ENCODE results near the gene SLC10A2.

Gene SLC10A2

DNA sequence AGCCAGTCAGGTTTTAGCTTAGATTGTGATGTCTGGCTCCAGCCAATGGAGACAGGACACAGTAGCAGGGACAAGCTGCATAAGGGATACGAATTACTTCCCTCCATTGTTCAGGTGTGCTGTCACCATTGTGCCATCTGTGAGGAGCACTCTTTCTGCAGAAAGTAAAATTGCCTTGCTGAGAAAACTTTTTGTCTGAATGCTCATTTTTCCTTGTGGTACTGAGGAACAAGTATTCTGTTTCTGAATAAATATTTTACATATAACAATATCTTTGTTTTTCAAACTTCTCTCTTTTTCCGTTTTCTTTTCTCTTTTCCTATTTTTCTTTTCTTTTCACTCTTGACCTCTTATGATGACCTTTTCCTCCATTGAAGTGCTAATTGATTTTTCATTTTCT lies 10.2 kb downstream of the SLC10A2 start:
- Histone ChIP-seq H2AK5ac (ENCODE audit: low read depth, low read length) (no peak overlapping the region), H3K4me3 (ENCODE audit: low read length in 2 of 2) (no peak overlapping the region), H3K9ac (ENCODE audit: low read depth, low read length, poor library complexity) (no peak overlapping the region), H2BK120ac (ENCODE audit: low read depth, low read length) (no peak overlapping the region), H3K27me3 (ENCODE audit: control insufficient read depth in 3 of 3, insufficient read depth in 3 of 3, low read depth in 1 of 3, low read length in 3 of 3) (no peaks in the 10 kb centered on the region), H3K23ac (ENCODE audit: low read depth, low read length, poor library complexity) (no peak overlapping the region), H3K79me1 (ENCODE audit: low read depth, low read length) (no peaks in the 10 kb centered on the region), H2AFZ (ENCODE audit: low read length) (no peak overlapping the region), H3K36me3 (replicated peaks in 1 of 2; ENCODE audit: control insufficient read depth in 2 of 2, insufficient read depth in 2 of 2, low read length in 2 of 2) (no peaks in the 10 kb centered on the region), H3K18ac (ENCODE audit: low read length) (no peak overlapping the region), H4K8ac (ENCODE audit: low read depth, low read length) (no peak overlapping the region), H3K4me2 (ENCODE audit: insufficient read depth, low read length, poor library complexity, severe bottlenecking) (no peak overlapping the region), H3K9me3 (replicated peaks in 1 of 2; ENCODE audit: control insufficient read depth in 2 of 2, insufficient read depth in 1 of 2, low read depth in 1 of 2, low read length in 2 of 2) (peaks cover 8 to 11% of the 10 kb centered on the region in 2 donors), H2BK5ac (ENCODE audit: low read length) (no peak overlapping the region), H3K4ac (ENCODE audit: low read length) (no peak overlapping the region), H3K14ac (ENCODE audit: low read length) (no peak overlapping the region), H3K4me1 (ENCODE audit: control insufficient read depth in 2 of 2, insufficient read depth in 1 of 2, low read depth in 1 of 2, low read length in 2 of 2) (no peaks in the 10 kb centered on the region), H4K91ac (ENCODE audit: low read depth, low read length, poor library complexity) (no peak overlapping the region), H2BK12ac (ENCODE audit: low read length) (no peak overlapping the region), H3K27ac (replicated peaks; ENCODE audit: low read length) (no peak overlapping the region), H2BK15ac (ENCODE audit: low read length) (no peak overlapping the region)
- 100% methylated on average over 1 of the region's 2 CpGs; no CpG with 5 or more reads in 1 of the 2 donors for WGBS, 2 donors (ENCODE audit: extremely low coverage in 2 of 2, insufficient read length in 2 of 2, insufficient replicate concordance in 1 of 2)
- no peak for DNase-seq (ENCODE audit: low spot score)

DNA sequence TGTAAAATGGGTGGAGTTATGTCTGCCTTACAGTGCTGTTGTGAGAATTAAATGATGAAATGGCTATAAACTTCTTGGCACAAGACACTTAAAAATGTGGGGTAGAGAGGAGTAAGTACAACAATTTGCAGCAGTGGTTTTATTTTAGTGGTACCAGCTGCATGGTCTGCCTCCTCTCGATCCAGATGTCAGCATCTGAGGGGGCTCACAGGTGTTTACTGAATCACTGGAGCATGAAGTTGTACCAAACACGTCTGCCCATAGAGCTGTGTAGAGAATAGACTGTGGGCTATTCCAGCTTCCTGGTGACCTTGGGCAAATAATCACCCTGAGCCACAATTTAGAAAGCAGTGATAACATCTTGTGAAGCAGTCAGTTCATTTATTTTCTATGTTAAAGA lies 11.1 kb downstream of the SLC10A2 start:
- DNase-seq (ENCODE audit: low spot score): no peak
- H3K4me3 ChIP-seq (ENCODE audit: low read length in 2 of 2): no peak overlapping the region
- H3K18ac ChIP-seq (ENCODE audit: low read length): no peak overlapping the region
- H3K4me2 ChIP-seq (ENCODE audit: insufficient read depth, low read length, poor library complexity, severe bottlenecking): no peak overlapping the region
- no peak overlapping the region for H2BK5ac ChIP-seq (ENCODE audit: low read length)
- no peaks in the 10 kb centered on the region for H3K79me1 ChIP-seq (ENCODE audit: low read depth, low read length)
- no peak overlapping the region for H2BK120ac ChIP-seq (ENCODE audit: low read depth, low read length)
- no CpG with 5 or more reads among the region's 2 CpGs for WGBS, 2 donors (ENCODE audit: extremely low coverage in 2 of 2, insufficient read length in 2 of 2, insufficient replicate concordance in 1 of 2)
- no peak overlapping the region for H2BK12ac ChIP-seq (ENCODE audit: low read length)
- no peak overlapping the region for H3K23ac ChIP-seq (ENCODE audit: low read depth, low read length, poor library complexity)
- no peak overlapping the region for H4K8ac ChIP-seq (ENCODE audit: low read depth, low read length)
- no peaks in the 10 kb centered on the region for H3K27me3 ChIP-seq (ENCODE audit: control insufficient read depth in 3 of 3, insufficient read depth in 3 of 3, low read depth in 1 of 3, low read length in 3 of 3)
- H2AFZ ChIP-seq (ENCODE audit: low read length): no peak overlapping the region
- H2AK5ac ChIP-seq (ENCODE audit: low read depth, low read length): no peak overlapping the region
- H3K4ac ChIP-seq (ENCODE audit: low read length): no peak overlapping the region
- H3K14ac ChIP-seq (ENCODE audit: low read length): no peak overlapping the region
- peaks cover 8 to 11% of the 10 kb centered on the region in 2 donors for H3K9me3 ChIP-seq (replicated peaks in 1 of 2; ENCODE audit: control insufficient read depth in 2 of 2, insufficient read depth in 1 of 2, low read depth in 1 of 2, low read length in 2 of 2)
- H4K91ac ChIP-seq (ENCODE audit: low read depth, low read length, poor library complexity): no peak overlapping the region
- H3K27ac ChIP-seq (replicated peaks; ENCODE audit: low read length): no peak overlapping the region
- H2BK15ac ChIP-seq (ENCODE audit: low read length): no peak overlapping the region
- H3K4me1 ChIP-seq (ENCODE audit: control insufficient read depth in 2 of 2, insufficient read depth in 1 of 2, low read depth in 1 of 2, low read length in 2 of 2): no peaks in the 10 kb centered on the region
- H3K36me3 ChIP-seq (replicated peaks in 1 of 2; ENCODE audit: control insufficient read depth in 2 of 2, insufficient read depth in 2 of 2, low read length in 2 of 2): no peaks in the 10 kb centered on the region
- no peak overlapping the region for H3K9ac ChIP-seq (ENCODE audit: low read depth, low read length, poor library complexity)

DNA sequence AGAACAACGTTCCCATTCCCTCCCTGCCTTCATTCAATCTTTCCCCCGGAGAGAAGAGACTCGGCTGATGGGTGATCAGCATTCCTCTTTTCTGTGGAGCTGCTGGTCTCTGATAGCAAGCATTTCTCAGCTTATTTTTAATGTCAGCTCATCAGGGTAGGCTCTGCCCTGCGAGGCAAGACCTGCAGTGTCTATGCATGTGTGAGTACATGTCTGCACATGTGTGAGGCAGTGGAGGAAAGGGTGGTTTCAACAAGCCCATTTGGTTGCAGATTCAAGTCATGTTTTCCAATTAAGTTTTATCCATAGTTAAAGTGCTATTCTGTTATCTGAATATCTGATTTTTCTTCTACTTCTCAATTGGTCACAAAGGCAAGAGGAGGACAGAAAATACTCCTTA lies 19.5 kb downstream of the SLC10A2 start:
- H2BK120ac ChIP-seq (ENCODE audit: low read depth, low read length): no peak overlapping the region
- H3K4ac ChIP-seq (ENCODE audit: low read length): no peak overlapping the region
- H3K36me3 ChIP-seq (replicated peaks in 1 of 2; ENCODE audit: control insufficient read depth in 2 of 2, insufficient read depth in 2 of 2, low read length in 2 of 2): no peaks in the 10 kb centered on the region
- H3K4me1 ChIP-seq (ENCODE audit: control insufficient read depth in 2 of 2, insufficient read depth in 1 of 2, low read depth in 1 of 2, low read length in 2 of 2): no peaks in the 10 kb centered on the region
- H3K4me3 ChIP-seq (ENCODE audit: low read length in 2 of 2): no peak overlapping the region
- H2AFZ ChIP-seq (ENCODE audit: low read length): no peak overlapping the region
- H3K4me2 ChIP-seq (ENCODE audit: insufficient read depth, low read length, poor library complexity, severe bottlenecking): no peak overlapping the region
- H2BK12ac ChIP-seq (ENCODE audit: low read length): no peak overlapping the region
- no peak overlapping the region for H3K23ac ChIP-seq (ENCODE audit: low read depth, low read length, poor library complexity)
- no CpG with 5 or more reads among the region's 4 CpGs for WGBS, 2 donors (ENCODE audit: extremely low coverage in 2 of 2, insufficient read length in 2 of 2, insufficient replicate concordance in 1 of 2)
- H3K79me1 ChIP-seq (ENCODE audit: low read depth, low read length): no peaks in the 10 kb centered on the region
- no peak overlapping the region for H3K14ac ChIP-seq (ENCODE audit: low read length)
- no peak overlapping the region for H2BK15ac ChIP-seq (ENCODE audit: low read length)
- no peaks in the 10 kb centered on the region for H3K9me3 ChIP-seq (replicated peaks in 1 of 2; ENCODE audit: control insufficient read depth in 2 of 2, insufficient read depth in 1 of 2, low read depth in 1 of 2, low read length in 2 of 2)
- H2BK5ac ChIP-seq (ENCODE audit: low read length): no peak overlapping the region
- no peaks in the 10 kb centered on the region for H3K27me3 ChIP-seq (ENCODE audit: control insufficient read depth in 3 of 3, insufficient read depth in 3 of 3, low read depth in 1 of 3, low read length in 3 of 3)
- H2AK5ac ChIP-seq (ENCODE audit: low read depth, low read length): no peak overlapping the region
- no peak overlapping the region for H3K27ac ChIP-seq (replicated peaks; ENCODE audit: low read length)
- no peak overlapping the region for H3K18ac ChIP-seq (ENCODE audit: low read length)
- no peak overlapping the region for H4K8ac ChIP-seq (ENCODE audit: low read depth, low read length)
- no peak for DNase-seq (ENCODE audit: low spot score)
- H4K91ac ChIP-seq (ENCODE audit: low read depth, low read length, poor library complexity): no peak overlapping the region
- H3K9ac ChIP-seq (ENCODE audit: low read depth, low read length, poor library complexity): no peak overlapping the region

DNA sequence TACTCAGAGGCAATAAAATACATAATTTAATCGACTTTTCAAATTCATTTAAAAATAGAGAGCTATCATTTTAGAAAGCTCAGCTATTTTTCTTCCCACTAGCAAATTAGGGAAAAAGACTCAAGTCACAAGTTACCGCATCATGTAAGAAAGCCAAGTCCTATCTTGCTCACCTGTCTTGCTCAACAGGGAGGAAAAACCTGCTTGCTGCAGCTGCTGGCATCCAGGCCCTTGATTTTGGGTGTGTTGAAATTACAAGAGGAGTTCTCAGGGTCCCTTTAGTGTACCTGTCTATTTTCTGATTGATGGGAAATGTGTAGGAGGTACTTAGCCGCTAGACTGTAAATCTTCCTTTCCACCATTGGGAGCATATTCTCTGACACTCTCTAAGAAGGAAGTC lies 22.2 kb downstream of the SLC10A2 start:
- Histone ChIP-seq H3K9me3 (replicated peaks in 1 of 2; ENCODE audit: control insufficient read depth in 2 of 2, insufficient read depth in 1 of 2, low read depth in 1 of 2, low read length in 2 of 2) (no peaks in the 10 kb centered on the region), H2AFZ (ENCODE audit: low read length) (no peak overlapping the region), H3K4me1 (ENCODE audit: control insufficient read depth in 2 of 2, insufficient read depth in 1 of 2, low read depth in 1 of 2, low read length in 2 of 2) (no peaks in the 10 kb centered on the region), H3K4ac (ENCODE audit: low read length) (no peak overlapping the region), H3K79me1 (ENCODE audit: low read depth, low read length) (no peaks in the 10 kb centered on the region), H2BK12ac (ENCODE audit: low read length) (no peak overlapping the region), H3K4me3 (ENCODE audit: low read length in 2 of 2) (no peak overlapping the region), H2BK15ac (ENCODE audit: low read length) (no peak overlapping the region), H2AK5ac (ENCODE audit: low read depth, low read length) (no peak overlapping the region), H3K18ac (ENCODE audit: low read length) (no peak overlapping the region), H2BK5ac (ENCODE audit: low read length) (no peak overlapping the region), H3K27ac (replicated peaks; ENCODE audit: low read length) (no peak overlapping the region), H3K23ac (ENCODE audit: low read depth, low read length, poor library complexity) (no peak overlapping the region), H3K36me3 (replicated peaks in 1 of 2; ENCODE audit: control insufficient read depth in 2 of 2, insufficient read depth in 2 of 2, low read length in 2 of 2) (no peaks in the 10 kb centered on the region), H3K27me3 (ENCODE audit: control insufficient read depth in 3 of 3, insufficient read depth in 3 of 3, low read depth in 1 of 3, low read length in 3 of 3) (no peaks in the 10 kb centered on the region), H3K4me2 (ENCODE audit: insufficient read depth, low read length, poor library complexity, severe bottlenecking) (no peak overlapping the region), H3K9ac (ENCODE audit: low read depth, low read length, poor library complexity) (no peak overlapping the region), H4K8ac (ENCODE audit: low read depth, low read length) (no peak overlapping the region), H4K91ac (ENCODE audit: low read depth, low read length, poor library complexity) (no peak overlapping the region), H3K14ac (ENCODE audit: low read length) (no peak overlapping the region), H2BK120ac (ENCODE audit: low read depth, low read length) (no peak overlapping the region)
- DNase-seq (ENCODE audit: low spot score): no peak
- WGBS, 2 donors (ENCODE audit: extremely low coverage in 2 of 2, insufficient read length in 2 of 2, insufficient replicate concordance in 1 of 2): no CpG with 5 or more reads among the region's 3 CpGs
